GM03348 (cell line): ENCODE results near the gene NDUFV2.
A peak's percentile ranks its signal among the peaks of the same experiment; 100 is the strongest.
"Not testable (repeated sequence)": the region's sequence is repeated elsewhere in the genome, so short reads cannot be mapped to it uniquely, and the experiment has no call there.

Experiments used
- DNase-seq: peaks from one replicate; pipeline ENCODE4 v3.0.0; 2012; ENCODE audit warnings: low spot score

NDUFV2 gene

GRCh38 chr18:9091066-9091476, 11.4 kb upstream of the NDUFV2 start:
- DNase-seq, result no peak

- no peak for DNase-seq
Observed at GRCh38 chr18:9092665-9093064, 9.8 kb upstream of the NDUFV2 start.

GRCh38 chr18:9093109-9093508, 9.4 kb upstream of the NDUFV2 start:
- not testable (repeated sequence) for DNase-seq

- DNase-seq, result peak; percentile 29
Observed at GRCh38 chr18:9094307-9095226, 7.9 kb upstream of the NDUFV2 start.

GRCh38 chr18:9095297-9096006, 7.0 kb upstream of the NDUFV2 start:
- DNase-seq, result no peak

GRCh38 chr18:9096007-9096371, 6.5 kb upstream of the NDUFV2 start:
- DNase-seq, result no peak

- DNase-seq, result no peak
Observed at GRCh38 chr18:9096685-9097084, 5.8 kb upstream of the NDUFV2 start.

- DNase-seq, result no peak
Observed at GRCh38 chr18:9097349-9097748, 5.2 kb upstream of the NDUFV2 start.

- no peak for DNase-seq
Observed at GRCh38 chr18:9100796-9101195, 1.7 kb upstream of the NDUFV2 start.

GRCh38 chr18:9101730-9102507, 580 bp upstream of the NDUFV2 start:
- DNase-seq, result peak; percentile 67

- DNase-seq, result no peak
Observed at GRCh38 chr18:9103376-9103873, 926 bp downstream of the NDUFV2 start.

GRCh38 chr18:9104244-9104901, 1.9 kb downstream of the NDUFV2 start:
- no peak for DNase-seq

- DNase-seq, result no peak
Observed at GRCh38 chr18:9105420-9105819, 2.9 kb downstream of the NDUFV2 start.

- no peak for DNase-seq
Observed at GRCh38 chr18:9106094-9106493, 3.6 kb downstream of the NDUFV2 start.

- DNase-seq, result no peak
Observed at GRCh38 chr18:9106800-9107584, 4.5 kb downstream of the NDUFV2 start.

- no peak for DNase-seq
Observed at GRCh38 chr18:9108911-9109310, 6.4 kb downstream of the NDUFV2 start.

- peak; percentile 46 for DNase-seq
Observed at GRCh38 chr18:9109523-9109922, 7.0 kb downstream of the NDUFV2 start.

- no peak for DNase-seq
Observed at GRCh38 chr18:9113468-9114149, 11.1 kb downstream of the NDUFV2 start.

GRCh38 chr18:9115984-9116383, 13.5 kb downstream of the NDUFV2 start:
- DNase-seq, result no peak
